GM21367 (cell line): ENCODE data around the gene SUN1.

ENCODE experiments used
- ATAC-seq: cut with Tn5 transposase; IDR thresholded peaks from one replicate; pipeline ENCODE4 v1.9.1; 2021; ENCODE audit not compliant: unreplicated experiment

Gene SUN1

DNA sequence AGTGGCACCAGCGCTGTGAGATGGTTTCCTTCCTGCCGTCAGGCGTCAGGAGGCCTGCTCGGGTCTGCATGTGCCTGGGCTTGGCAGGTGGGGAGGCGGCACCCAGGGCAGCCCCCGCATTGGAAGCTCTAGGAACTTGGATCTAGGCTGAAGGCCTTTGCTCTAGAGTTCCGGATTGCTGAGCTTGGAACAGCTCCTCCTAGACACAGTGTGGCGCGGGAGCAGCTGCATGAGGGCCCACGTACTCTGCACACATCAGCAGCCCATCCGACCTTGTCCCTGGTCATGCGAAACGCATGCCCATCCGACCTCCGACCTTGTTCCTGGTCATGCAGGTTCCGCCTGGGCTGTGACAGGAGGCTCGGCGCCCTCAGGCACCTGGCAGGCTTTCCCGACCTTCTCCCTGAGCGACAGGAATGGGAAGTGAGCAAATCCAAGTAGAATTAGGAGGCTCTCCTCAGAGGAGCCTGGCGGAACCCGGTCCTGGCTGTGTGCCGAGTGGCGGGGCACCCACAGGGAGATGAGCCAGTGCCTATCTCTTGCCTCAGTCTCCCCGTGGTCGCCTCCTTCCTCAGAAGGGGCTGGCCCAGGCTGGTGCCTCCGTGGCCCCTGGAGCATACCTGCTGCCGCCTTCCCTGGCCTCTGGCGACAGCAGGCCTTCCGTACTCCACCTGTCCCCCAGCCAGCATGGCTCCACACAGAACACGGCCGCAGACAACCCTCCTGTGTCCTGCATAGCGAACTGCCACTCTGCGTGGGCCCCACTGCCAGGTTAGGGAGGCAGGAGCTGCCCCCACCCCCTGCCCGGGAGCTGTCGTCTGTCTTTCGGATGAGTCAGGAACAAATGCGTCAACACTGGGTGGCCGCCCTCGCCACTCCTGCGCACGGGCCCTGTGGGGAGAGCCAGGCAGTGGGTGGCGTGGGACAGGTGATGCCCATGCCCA is 56.1 kb downstream of the SUN1 start:
- no peak for ATAC-seq

DNA sequence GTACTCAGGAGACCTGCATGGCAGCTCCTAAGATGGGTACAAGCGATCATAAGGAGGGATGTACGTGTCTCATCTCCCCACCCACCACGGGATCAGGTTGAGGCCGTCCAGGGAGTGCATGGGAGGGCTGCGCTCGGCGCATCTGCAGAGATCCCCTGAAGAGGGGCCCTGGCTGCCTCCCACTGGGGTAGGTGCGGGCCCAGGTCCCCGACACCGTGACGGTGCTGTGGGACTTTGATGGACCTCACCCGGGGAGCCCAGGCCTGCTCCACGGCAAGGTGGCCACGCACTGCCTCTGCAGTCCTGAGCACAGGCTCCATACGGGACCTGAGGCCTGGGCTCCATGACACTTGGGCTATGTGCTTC is 56.7 kb downstream of the SUN1 start:
- no peak for ATAC-seq

DNA sequence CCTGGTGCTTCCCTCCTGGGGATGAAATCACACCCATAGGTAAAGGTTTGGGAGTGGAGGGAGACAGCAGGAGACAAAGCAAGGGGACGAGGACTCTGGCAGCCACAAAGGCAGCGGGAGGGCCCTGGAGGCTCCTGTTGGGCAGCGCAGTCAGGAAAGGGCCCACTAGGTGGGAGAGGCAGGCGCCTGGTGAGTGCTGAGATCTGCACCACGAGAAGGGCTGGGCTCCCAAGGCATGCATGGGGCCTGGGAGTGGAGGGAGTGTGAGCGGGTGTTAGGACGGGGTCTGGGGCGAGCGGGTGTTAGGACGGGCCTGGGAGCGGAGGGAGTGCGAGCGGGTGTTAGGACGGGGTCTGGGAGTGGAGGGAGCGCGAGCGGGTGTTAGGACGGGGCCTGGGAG is 57.1 kb downstream of the SUN1 start:
- ATAC-seq: no peak

DNA sequence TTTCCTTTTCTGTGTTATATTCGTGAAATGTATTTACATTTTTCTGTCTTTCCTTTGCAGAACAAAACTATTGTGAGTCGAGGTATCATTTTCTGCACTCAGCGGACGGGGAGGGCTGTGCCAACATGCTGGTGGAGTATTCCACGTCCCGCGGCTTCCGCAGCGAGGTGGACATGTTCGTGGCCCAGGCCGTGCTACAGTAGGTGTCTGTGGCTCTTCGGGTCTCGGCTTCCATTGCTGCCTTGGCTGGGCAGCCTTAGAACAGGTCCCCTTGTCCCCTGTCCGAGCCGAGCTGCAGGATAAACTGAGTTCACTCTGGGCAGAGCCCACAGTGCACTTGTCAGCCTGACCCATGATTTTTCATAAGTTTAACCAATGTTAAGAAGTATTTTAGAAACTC is 58.6 kb downstream of the SUN1 start:
- ATAC-seq: no peak

DNA sequence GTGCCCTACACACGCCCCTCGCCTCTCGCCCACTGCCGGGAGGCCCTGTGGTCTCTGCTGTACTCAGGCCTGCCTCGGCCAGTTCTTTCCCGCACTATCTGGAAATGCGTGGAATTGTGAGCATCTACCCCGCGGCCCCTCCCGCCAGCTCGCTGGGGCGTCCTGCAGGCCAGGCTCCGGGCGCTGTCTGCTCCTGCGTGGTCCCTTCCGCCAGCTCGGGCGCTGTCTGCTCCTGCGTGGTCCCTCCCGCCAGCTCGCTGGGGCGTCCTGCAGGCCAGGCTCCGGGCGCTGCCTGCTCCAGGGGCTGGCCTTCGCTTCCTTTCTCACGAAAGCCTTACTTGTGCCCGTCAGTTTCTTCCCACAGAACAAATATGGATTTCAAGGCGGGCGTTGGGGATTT is 59.0 kb downstream of the SUN1 start:
- no peak for ATAC-seq

DNA sequence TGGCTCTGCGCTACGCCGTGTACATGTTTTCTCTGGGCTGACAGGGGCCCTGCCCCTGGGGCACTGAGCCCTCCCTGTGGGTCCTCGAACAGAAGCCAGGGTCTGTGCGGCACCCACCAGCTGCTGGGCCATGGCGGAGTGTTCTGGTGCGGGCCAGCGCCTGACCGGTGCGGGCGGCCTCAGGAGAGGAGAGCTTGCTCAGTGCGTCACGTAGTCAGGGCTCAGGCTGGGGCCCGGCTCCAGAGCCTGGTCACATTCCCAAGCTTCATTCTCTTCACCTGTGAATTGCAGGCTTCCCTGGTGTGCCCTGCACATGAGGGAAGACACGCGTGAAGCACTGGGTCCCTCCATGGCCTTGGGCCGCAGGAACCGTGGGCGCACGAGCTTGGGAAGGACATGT is 59.5 kb downstream of the SUN1 start:
- ATAC-seq: no peak

DNA sequence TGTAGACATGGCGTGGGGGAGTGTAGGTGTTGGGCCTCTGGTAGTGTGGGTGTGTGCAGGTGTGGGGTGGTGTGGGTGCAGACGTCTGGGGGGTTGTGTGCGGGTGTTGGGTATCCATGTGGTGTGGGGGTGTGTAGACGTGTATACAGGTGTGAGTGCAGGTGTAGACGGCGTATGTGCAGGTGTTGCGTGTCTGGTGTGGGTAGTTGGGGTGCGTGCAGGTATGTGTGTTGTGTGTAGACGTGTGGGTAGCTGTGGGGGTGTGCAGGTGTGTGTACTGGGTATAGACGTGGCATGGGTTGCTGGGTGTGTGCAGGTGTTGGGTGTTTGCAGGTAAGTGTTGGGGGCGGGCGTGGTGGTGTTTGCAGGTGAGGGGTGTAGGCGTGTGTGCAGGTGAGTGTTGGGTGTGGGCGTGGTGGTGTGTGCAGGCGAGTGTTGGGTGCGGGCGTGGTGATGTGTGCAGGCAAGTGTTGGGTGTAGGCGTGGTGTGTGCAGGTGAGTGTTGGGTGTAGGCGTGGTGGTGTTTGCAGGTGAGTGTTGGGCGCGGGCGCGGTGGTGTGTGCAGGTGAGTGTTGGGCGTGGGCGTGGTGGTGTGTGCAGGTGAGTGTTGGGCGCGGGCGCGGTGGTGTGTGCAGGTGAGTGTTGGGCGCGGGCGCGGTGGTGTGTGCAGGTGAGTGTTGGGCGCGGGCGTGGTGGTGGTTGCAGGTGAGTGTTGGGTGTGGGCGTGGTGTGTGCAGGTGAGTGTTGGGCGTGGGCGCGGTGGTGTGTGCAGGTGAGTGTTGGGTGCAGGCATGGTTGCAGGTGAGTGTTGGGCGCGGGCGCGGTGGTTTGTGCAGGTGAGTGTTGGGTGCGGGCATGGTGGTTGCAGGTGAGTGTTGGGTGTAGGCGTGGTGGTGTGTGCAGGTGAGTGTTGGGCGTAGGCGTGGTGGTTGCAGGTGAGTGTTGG is 60.6 kb downstream of the SUN1 start:
- ATAC-seq: no peak

DNA sequence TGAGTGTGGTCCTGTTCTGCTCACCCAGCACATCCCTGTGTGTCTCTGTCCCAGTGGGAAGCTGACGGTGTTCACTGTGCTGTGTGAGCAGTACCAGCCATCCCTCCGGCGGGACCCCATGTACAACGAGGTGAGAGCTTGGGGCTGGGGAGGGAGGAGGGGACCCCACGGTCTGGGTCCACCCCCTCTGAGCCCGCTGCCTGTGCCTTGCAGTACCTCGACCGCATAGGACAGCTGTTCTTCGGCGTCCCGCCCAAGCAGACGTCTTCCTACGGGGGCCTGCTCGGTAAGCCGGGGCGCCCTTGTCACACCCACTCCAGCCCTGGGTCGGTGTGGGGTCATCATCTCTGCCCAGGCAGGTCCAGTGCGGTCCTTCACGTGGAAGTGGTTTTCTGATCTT is 61.4 kb downstream of the SUN1 start:
- no peak for ATAC-seq

DNA sequence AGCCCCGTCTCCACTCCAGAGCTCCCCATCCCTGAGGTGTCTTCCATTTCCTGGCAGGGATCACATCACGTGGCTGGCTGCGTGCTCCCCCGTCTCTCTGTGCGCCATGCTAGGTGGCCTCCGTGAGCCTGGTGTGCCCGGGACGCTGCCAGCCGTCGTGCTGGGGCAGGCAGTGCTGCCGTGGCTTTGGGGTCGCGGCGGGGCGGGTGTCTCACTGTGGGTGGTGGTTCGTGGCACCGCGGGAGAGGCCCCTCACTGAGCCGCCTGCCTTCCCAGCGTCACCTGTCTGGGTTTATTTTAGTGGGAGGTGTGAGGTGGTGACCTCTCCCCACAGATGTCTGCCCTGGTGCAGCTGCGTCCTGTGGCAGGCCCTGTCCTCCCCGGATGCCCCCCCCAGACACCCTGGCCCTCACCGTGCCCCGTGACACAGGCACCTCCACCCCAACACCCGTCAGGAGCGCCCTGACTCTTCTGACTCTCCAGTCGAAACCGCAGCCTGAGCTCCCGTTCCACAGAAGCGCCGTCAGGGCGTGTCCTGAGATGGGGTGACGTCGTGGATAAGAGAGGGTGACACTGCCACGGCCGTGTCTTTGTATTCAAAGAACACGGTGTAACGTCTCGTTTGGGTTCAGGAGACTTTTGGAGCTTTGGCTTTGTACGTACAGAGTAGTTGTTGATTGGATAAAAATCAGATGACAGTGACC is 62.0 kb downstream of the SUN1 start:
- ATAC-seq: no peak

DNA sequence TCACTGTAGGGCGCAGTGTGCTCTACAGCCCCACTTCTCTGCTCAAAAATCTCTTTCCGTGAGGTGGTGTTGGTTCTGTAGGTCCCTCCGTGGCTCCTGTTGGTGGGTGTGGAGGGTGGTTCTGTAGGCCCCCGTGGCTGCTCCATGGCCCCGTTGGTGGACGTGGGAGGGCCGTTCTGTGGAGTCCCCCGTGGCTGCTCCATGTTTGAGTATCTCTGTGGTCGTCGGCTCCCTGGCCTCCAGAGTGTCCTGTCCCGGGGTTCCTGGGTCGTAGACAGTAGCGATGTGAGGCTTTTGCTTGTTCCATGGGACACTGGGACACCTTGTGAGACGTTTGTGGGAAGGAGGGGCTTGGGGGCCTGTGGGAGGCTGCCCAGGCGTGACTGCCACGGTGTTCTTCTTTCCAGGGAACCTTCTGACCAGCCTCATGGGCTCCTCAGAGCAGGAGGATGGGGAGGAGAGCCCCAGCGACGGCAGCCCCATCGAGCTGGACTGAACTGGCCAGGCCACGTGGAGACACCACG is 62.7 kb downstream of the SUN1 start:
- ATAC-seq: no peak

DNA sequence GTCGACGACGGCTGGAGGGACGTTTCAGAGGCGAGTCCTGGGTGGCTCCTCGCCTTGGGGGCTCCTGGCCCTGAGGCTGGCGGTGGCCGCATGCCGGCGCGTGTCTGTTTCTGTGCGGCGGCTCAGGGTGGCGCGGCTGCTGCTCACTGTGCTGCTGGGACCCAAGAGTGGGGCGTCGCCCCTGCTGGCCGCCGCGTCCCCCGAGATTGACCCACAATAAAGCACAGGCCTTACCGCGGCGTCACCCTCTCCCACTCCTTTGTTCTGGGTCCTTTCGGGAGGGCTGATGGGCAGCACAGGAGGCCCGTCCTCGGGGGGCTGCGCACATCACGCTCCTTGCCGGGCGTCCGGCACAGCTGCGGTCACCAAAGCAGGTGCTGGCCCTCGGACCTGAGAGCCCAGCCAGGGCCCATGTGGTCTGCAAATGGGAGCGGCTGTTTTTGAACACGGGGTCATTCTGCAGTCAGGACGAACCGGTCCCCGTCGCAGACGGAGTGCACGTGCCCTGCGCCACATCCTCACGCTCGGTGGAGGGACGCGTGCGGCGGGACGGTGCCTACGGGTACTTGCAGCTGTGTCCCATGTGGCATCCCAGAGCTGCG is 63.3 kb downstream of the SUN1 start:
- no peak for ATAC-seq

DNA sequence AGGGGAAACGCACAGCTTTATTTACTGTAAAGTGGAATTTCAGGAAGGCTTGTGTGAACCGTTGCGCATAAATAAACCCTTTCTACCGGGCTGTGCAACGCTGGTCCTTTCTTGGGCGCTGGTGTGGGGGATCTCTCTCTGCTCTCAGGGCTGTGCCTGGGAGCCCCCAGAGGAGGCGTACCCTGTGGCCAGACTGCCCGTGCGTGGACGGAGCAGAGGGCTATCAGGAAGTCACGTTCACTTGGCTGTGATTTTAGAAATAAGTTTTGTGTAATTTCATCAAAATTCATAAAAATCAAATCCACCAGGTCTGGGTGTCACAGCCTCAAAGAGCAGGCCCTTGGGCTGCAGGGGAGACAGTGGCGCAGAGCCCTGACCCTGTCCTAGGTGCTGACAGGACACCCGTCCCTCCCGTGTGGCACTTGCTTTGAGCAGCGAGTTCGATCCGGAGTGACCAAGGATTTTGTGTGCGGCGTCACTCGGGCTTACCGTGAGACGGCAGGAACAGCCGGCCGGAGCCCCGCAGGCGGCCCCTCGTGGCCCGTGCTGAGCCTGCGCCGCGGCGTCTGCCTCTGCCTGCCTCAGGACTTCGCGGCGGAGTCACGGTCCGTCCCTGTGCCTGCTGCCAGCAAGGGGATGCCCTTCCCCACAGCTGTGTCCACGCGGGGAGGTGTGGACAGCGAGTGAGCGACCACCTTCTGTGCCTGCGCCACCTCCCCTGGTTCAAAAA is 64.2 kb downstream of the SUN1 start:
- no peak for ATAC-seq

DNA sequence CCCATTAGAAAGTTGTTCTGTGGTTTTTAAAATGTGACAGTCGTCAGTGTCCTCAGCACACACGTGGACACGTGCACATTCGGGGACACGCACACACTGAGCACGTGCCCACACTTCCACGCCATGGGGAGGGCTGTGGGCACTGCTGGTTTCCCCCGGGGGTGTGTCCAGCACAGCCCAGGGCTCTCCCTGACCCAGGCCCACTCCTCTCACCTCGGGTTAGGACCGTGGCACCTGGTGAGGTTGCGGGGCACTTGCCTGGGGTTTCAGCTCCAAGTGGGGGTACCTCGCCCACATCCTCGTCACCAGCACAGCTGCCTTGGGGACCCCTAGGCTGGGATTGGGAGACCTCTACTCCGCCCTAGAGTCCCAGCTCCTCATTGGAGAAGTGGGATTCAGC is 64.8 kb downstream of the SUN1 start:
- no peak for ATAC-seq

DNA sequence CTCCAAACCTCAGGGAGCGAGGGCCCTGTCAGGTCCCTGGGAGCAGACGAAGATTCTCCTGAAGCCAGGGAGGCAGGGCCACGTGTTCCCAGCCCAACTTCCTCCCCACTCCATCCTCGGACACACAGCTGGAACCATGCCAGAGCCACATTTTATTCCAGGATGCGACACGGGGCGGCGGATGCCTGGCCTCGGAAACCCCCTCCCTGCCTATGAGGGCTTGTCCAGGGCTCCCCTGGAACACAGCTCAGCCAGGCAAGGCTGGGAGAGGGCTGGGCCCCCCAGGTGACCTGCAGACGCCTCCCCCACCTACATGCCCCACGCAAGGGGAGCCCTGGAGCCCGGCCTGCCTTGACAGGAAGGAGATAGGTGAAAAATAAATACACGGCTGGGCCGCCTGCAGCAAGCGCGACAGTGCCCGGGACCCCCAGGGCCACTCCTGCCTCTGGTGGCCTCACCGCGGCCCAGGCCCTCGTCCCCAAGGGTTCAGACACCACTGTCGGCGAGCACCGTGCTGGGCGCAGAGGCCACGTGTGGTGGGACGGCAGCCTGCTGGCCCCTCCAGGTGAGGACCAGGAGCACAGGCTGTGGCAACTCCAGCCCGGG is 65.6 kb downstream of the SUN1 start:
- no peak for ATAC-seq

DNA sequence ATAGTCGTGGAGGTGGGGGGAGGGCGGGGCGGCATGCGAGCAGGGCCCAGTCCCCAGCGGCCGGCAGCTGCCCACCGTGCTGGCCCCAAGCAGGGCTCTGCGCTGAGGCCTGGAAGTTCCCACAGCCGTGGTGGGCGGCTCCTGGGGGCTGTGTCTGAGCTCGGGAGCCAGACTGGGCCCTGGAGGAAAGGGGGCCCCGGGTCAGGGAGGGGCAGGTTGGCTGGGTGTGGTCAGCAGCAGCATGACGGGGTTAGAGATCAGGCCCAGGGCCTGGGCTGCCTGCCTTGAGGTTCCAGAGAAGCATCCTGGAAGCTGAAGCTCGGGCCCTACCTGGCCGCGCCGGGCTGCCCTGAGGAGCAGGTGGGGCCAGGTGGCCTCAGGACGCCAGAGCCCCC is 66.2 kb downstream of the SUN1 start:
- ATAC-seq: no peak

DNA sequence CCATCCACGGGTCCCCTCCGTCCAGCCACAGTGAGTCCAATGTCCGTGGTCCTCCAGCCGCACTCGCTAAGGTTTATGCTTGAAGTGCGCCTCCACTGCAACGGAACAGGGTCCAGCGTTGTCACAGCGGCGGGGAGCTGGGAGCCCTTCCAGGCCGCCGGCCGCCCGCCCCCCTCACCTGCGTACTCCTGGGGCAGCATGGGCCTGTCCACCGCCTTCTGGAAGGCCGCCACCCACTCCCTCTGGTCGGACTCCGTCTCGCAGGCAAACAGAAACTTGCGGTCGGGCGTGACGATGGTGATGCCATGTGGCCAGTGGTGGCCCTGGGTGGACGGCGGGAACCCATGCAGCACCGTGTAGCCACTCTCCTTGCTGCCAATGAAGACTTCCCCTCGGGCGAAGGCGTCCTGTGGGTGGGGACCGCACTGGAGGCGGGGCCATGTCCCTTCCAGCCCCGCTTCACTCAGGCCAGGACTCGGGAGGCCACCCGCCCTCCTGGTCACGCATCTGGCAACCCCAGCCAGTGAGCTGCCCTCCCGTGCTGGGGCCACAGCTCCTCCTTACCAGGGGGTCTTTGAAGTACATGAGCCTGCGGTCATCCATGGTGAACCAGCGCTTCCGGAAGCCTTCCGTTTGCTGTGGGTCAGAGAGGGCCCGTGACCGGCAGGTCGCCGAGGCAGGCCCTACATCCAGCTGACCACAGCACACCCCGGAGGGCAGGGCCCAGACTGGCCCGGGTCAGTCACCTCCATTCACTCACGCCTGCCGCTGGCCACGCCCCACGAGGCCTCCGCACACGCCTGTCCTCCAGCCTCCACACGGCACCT is 66.8 kb downstream of the SUN1 start:
- ATAC-seq: no peak

DNA sequence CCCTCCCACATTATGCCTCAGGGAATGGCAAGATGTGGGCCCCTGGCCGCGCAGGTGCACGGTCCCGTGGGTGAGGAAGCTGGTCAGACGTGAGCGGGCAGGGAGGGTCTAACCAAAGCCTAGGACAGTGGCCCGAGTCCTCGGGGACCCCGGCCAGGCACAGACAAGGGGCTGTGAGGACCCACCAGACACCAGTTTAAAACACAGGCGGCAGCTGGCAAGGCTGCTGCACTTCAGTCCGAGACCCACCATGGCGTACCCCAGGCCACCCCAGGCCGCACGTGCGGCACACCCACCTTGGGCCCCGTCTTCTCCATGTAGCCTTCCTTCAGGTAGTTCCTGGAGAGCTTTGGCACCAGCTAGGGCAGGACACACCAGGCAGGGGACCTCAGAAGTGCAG is 67.5 kb downstream of the SUN1 start:
- no peak for ATAC-seq

DNA sequence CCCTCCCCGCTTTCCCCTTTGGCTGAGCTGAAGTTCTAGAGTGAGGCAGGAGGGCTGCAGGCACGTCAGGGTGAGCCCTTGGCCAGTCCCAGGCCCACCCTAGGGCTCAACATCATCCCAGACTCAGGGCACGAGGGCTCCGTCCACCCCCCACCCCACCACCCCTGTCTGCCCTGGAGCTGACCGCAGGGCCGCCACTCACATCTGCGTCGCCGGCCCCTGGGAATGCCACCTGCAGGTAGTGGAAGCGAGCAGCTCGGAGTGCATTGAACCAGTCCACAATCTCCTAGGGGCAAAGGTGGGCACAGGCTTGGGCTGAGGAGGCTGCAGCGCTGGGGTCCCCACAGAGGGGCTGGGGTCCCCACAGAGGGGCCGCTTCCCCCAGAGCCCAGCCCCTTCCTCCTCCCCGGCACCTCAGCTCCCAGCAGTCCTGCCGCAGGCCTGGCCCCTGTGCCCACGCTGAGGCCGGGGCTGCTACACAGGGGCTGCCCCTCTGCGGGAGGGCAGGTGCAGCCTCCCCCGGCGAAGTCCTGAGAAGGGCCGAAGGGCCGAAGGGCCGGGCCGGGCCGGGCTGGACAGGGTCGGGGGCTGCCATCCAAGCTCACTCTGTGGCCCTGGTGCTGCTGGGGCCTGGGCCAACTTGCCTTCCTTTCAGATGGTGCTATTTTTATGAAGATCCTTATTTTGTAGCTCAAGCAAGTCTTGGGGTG is 68.2 kb downstream of the SUN1 start:
- no peak for ATAC-seq
